GM12878 (cell line): ENCODE measurements around the gene LILRB1. TPM values are rescaled to one million over a fixed set of nuclear protein-coding genes. Genes with fewer than 3 reads are reported as not detected.
"Not testable (repeated sequence)": the region's sequence is repeated elsewhere in the genome, so short reads cannot be mapped to it uniquely, and the experiment has no call there.

ENCODE experiments used
- ATAC-seq: fragments of 200-7000 bp; cut with Tn5 transposase; 3 replicates; pipeline ENCODE4 v1.9.1; 2020; ENCODE audit warnings: mild to moderate bottlenecking, moderate library complexity
- BruUV-seq: library from RNA; stranded (reverse); fragments of 400-500 nt; replicated peaks from 2 replicates; lab custom pipeline; 2021; lab: Mats Ljungman, UMichigan
- CTCF ChIA-PET: fragments of 300-600 bp; sonication (Branson Sonifier 250); formaldehyde crosslinking; extraction: SDS; loops from one replicate; lab custom pipeline; 2021; ENCODE audit warnings: inconsistent platforms; lab: Yijun Ruan, JAX
- POLR2A ChIA-PET: fragments of 350-600 bp; formaldehyde crosslinking; extraction: SDS; loops from one replicate; lab custom pipeline; 2021; ENCODE audit warnings: inconsistent platforms; lab: Charles Lee
- RAD21 ChIA-PET: fragments of 300-600 bp; sonication (Branson Sonifier 250); formaldehyde crosslinking; loops from one replicate; lab custom pipeline; 2023; ENCODE audit warnings: antibody characterized with exemption; ENCODE audit not compliant: unreplicated experiment; lab: Charles Lee
- SMC1A ChIA-PET: fragments of 300-600 bp; sonication (Branson Sonifier 250); formaldehyde crosslinking; loops from one replicate; lab custom pipeline; 2023; ENCODE audit not compliant: unreplicated experiment, uncharacterized antibody; lab: Charles Lee
- DNase-seq: peaks from one replicate; pipeline ENCODE4 v3.0.0-alpha.2; 2011; ENCODE audit warnings: low read depth, low spot score
- FAIRE-seq: peaks from 3 replicates; lab custom pipeline; 2011; peaks lifted over from hg19 to GRCh38; lab: Jason Lieb, UNC
- H2AFZ ChIP-seq: 2 replicates; pipeline ENCODE4 v1.6.0; 2011; ENCODE audit warnings: low read depth, low read length, control low read depth; ENCODE audit not compliant: control insufficient read depth
- H3K27ac ChIP-seq: 2 replicates; pipeline ENCODE4 v1.5.1; 2011; ENCODE audit warnings: control low read depth; ENCODE audit not compliant: control insufficient read depth, insufficient read depth
- H3K27me3 ChIP-seq, 2 experiments: replicated peaks in 1 of 2; 2 replicates each; pipeline versions ENCODE4 v1.6.0 to v1.6.1; 2011; ENCODE audit warnings: low read length in 1 of 2; ENCODE audit not compliant: control insufficient read depth in 2 of 2, insufficient read depth in 2 of 2
- H3K36me3 ChIP-seq, 2 experiments: 2 replicates each; pipeline ENCODE4 v1.5.1; 2011; ENCODE audit warnings: low read length in 1 of 2; ENCODE audit not compliant: control insufficient read depth in 2 of 2, insufficient read depth in 2 of 2
- H3K4me1 ChIP-seq: 2 replicates; pipeline ENCODE4 v1.6.1; 2011; ENCODE audit warnings: mild to moderate bottlenecking, low read length, moderate library complexity, mixed read lengths; ENCODE audit not compliant: control insufficient read depth, insufficient read depth
- H3K4me2 ChIP-seq: 2 replicates; pipeline ENCODE4 v1.6.0; 2011; ENCODE audit warnings: control low read depth; ENCODE audit not compliant: control insufficient read depth, insufficient read depth
- H3K4me3 ChIP-seq: fragments of 200-600 bp; sonication (generic); 2 replicates; pipeline ENCODE4 v1.5.1; 2016
- H3K79me2 ChIP-seq: 2 replicates; pipeline ENCODE4 v1.6.0; 2011; ENCODE audit warnings: low read length; ENCODE audit not compliant: control insufficient read depth, insufficient read depth
- H3K9ac ChIP-seq: 2 replicates; pipeline ENCODE4 v1.8.0; 2011; ENCODE audit warnings: low read length, control low read depth, mixed read lengths; ENCODE audit not compliant: control insufficient read depth, insufficient read depth
- H3K9me3 ChIP-seq: replicated peaks from 3 replicates; pipeline ENCODE4 v1.5.1; 2011; ENCODE audit warnings: mild to moderate bottlenecking, low read length; ENCODE audit not compliant: control insufficient read depth, insufficient read depth
- H4K20me1 ChIP-seq: 2 replicates; pipeline ENCODE4 v1.6.0; 2011; ENCODE audit not compliant: control insufficient read depth, insufficient read depth
- IKZF2 ChIP-seq, 2 experiments: fragments of 450-650 bp; IDR thresholded peaks; 2 replicates each; pipeline ENCODE4 v1.6.1; 2017; ENCODE audit warnings: mild to moderate bottlenecking in 2 of 2, moderate library complexity in 2 of 2
- NFYA ChIP-seq: IDR thresholded peaks from 2 replicates; pipeline ENCODE4 v1.6.1; 2011; ENCODE audit warnings: low read depth, mild to moderate bottlenecking, low read length, improper control_type of control experiment, borderline replicate concordance
- NR2C1 ChIP-seq: fragments of 450-650 bp; IDR thresholded peaks from 2 replicates; pipeline ENCODE4 v1.6.1; 2017; ENCODE audit warnings: antibody characterized with exemption, mild to moderate bottlenecking, moderate library complexity
- POU2F2 ChIP-seq: IDR thresholded peaks from 3 replicates; pipeline ENCODE4 v1.6.1; 2011; ENCODE audit warnings: low read depth, mild to moderate bottlenecking, low read length, borderline replicate concordance
- WGBS: methylation state at CpG from one replicate; pipeline ENCODE4 v1.1.6; 2016; ENCODE audit warnings: low lambda C conversion rate; ENCODE audit not compliant: insufficient replicate concordance, insufficient coverage; ENCODE audit errors: missing lambda C conversion rate; 5-methylcytosine and 5-hydroxymethylcytosine counted together
- in situ Hi-C: fragments of 300-500 bp; cut with MboI; formaldehyde crosslinking; loops from 9 replicates; pipeline ENCODE4 v1.14.3; 2018; ENCODE audit warnings: mixed read lengths
- intact Hi-C: fragments of 100-400 bp; cut with micrococcal nuclease; formaldehyde crosslinking; loops from one replicate; pipeline ENCODE4 v1.14.2; 2022; ENCODE audit not compliant: unreplicated experiment
- polyA plus RNA-seq, 11 experiments: library from polyadenylated mRNA; depleted of rRNA in 4 of 11; unstranded in 6 of 11; stranded (reverse) in 5 of 11; fragments of >200 nt; fragmentation: Nextera tagmentation in 4 of 11; fragmentation: Illumina TruSeq in 1 of 11; extraction: Ambion mirVana in 4 of 11; extraction: Trizol in 1 of 11; gene quantifications; 1 replicate in 1 of 11; 2 replicates in 10 of 11; pipeline versions ENCODE4 v1.2.1 to v1.2.3, GENCODE V29; 2011 to 2016; ENCODE audit warnings: inconsistent platforms in 2 of 11, missing spikeins in 2 of 11, low read depth in 1 of 11
- total RNA-seq, 4 experiments: library from RNA; depleted of rRNA in 3 of 4; stranded (reverse); fragments of >200 nt in 3 of 4; fragmentation: Illumina TruSeq in 1 of 4; extraction: Trizol in 1 of 4; gene quantifications; 2 replicates each; pipeline versions ENCODE4 v1.2.1 to v1.2.3, GENCODE V29; 2013 to 2021

The LILRB1 gene
- total and polyA plus RNA-seq, 10 of the 15 experiments (the other 5 are each of a cell fraction or from before 2014, with no cell fraction given) = 4.9 to 92.2 (median 50.1) TPM

DNA sequence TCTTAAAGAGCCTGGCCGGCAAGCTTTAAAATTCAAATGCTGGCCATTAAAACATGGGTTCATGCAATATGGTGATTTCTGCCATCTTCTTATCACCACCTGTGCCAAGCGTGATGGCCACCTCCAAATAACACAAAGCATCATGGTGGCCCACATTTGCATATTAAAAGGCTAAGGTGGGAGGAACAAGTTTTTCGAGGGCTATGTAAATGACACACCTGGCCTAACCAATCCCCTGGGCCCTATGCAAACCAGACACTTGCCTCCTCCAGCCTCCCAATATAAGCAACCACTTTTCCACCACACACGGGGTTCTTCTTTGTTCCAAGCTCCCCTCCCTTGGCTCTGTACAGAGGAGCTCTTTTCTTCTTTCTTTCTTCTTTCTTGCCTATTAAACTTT lies 46.9 kb downstream of the LILRB1 start:
- Histone ChIP-seq H3K4me2 (no peak overlapping the region), H2AFZ (no peak overlapping the region), H3K36me3 (no peaks in the 10 kb centered on the region), H4K20me1 (no peaks in the 10 kb centered on the region), H3K27ac (no peak overlapping the region), H3K27me3 (no peaks in the 10 kb centered on the region), H3K79me2 (no peaks in the 10 kb centered on the region), H3K4me3 (no peak overlapping the region), H3K9ac (no peak overlapping the region), H3K9me3 (no peaks in the 10 kb centered on the region), H3K4me1 (no peaks in the 10 kb centered on the region)
- ATAC-seq (no peak), DNase-seq (no peak), FAIRE-seq (no peak)
- intact Hi-C loops (no loop called here), in situ Hi-C loops (loop anchor here (5.0 kb wide), 1 partner anchor 200 kb away; no protein-coding TSS in a partner anchor)
- CTCF ChIA-PET = interaction anchor here (0.6 to 20.9 kb wide), 5 partner anchors 8 to 198 kb away, joined by 3 to 842 read pairs (median 3); partner anchors contain the start of gene LILRB4
- no peak for TF ChIP-seq NR2C1
- TF ChIP-seq POU2F2 = 0 out of 3 replicates have a peak, but pooled peaks have one; percentile 21
- TF ChIP-seq NFYA = no peak
- TF ChIP-seq IKZF2 (IDR thresholded peaks at IDR 0.05) = no peak
- SMC1A ChIA-PET = interaction anchor here (1.0 to 9.6 kb wide), 5 partner anchors 8 to 252 kb away, joined by 3 to 118 read pairs (median 4); no protein-coding TSS in a partner anchor
- POLR2A ChIA-PET = no interaction called here
- RAD21 ChIA-PET = interaction anchor here (0.9 to 9.8 kb wide), 4 partner anchors 24 to 198 kb away, joined by 3 to 189 read pairs (median 4); no protein-coding TSS in a partner anchor
- BruUV-seq = no TSS peak
- WGBS = 11% methylated on average over 4 of the region's 4 CpGs

DNA sequence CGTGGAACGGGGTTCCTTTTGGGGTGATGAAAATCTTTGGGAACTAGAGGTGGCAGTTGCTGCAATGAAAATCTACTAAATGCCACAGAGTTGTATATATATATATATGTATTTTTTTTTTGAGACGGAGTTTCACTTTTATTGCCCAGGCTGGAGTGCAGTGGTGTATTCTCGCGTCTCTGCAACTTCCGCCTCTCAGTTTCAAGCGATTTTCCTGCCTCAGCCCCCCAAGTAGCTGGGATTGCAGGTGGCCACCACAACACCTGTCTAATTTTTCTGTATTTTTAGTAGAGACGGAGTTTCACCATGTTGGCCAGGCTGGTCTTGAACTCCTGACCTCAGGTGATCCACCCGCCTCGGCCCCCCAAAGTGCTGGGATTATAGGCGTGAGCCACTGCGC lies 51.3 kb downstream of the LILRB1 start:
- 49% methylated on average over 12 of the region's 12 CpGs for WGBS
- POLR2A ChIA-PET, H3K9ac ChIP-seq, H2AFZ ChIP-seq, H3K27ac ChIP-seq, ATAC-seq, H3K36me3 ChIP-seq, intact Hi-C loops, H3K4me3 ChIP-seq, H3K9me3 ChIP-seq, BruUV-seq, H3K79me2 ChIP-seq, H3K4me2 ChIP-seq, FAIRE-seq, H3K4me1 ChIP-seq, H3K27me3 ChIP-seq, DNase-seq, H4K20me1 ChIP-seq, in situ Hi-C loops, RAD21 ChIA-PET: not testable (repeated sequence)
- SMC1A ChIA-PET = interaction anchor here (1.2 to 7.6 kb wide), 4 partner anchors 11 to 202 kb away, joined by 3 to 64 read pairs (median 4); no protein-coding TSS in a partner anchor
- CTCF ChIA-PET = interaction anchor here (1.4 to 20.9 kb wide), 4 partner anchors 8 to 202 kb away, joined by 3 to 842 read pairs (median 27); partner anchors contain the start of gene LILRB4
